A549 (cell line): ENCODE results near the gene SAT1. TPM values are rescaled to one million over a fixed set of nuclear protein-coding genes. Genes with fewer than 3 reads are reported as not detected.
A peak's percentile ranks its signal among the peaks of the same experiment; 100 is the strongest.

Experiments
- ATAC-seq, 2 experiments: fragments of 200-7000 bp in 1 of 2; fragments of >200 bp in 1 of 2; cut with Nextera tagmentation in 1 of 2; cut with Tn5 transposase in 1 of 2; 3 replicates each; pipeline versions ENCODE4 v1.8.0 to v1.9.1; 2018 to 2020; ENCODE audit warnings: mild to moderate bottlenecking in 1 of 2, moderate library complexity in 1 of 2
- CTCF ChIA-PET: fragments of 300-600 bp; sonication (Branson Sonifier 250); formaldehyde crosslinking; extraction: SDS; loops from one replicate; lab custom pipeline; 2021; ENCODE audit warnings: antibody characterized with exemption, inconsistent platforms; lab: Yijun Ruan, JAX
- POLR2A ChIA-PET: fragments of 350-600 bp; formaldehyde crosslinking; extraction: SDS; loops from one replicate; lab custom pipeline; 2021; ENCODE audit warnings: antibody characterized with exemption, inconsistent platforms; lab: Yijun Ruan, JAX
- DNase-seq, 2 experiments: peaks; one replicate each; pipeline versions ENCODE4 v3.0.0 to v3.0.0-alpha.2; 2011 to 2016; ENCODE audit warnings: low read depth in 1 of 2, low spot score in 1 of 2
- FAIRE-seq: peaks from 2 replicates; lab custom pipeline; 2011; peaks lifted over from hg19 to GRCh38; lab: Jason Lieb, UNC
- H3K27ac ChIP-seq, 2 experiments: fragments of >200 bp; sonication (Bioruptor Twin); formaldehyde crosslinking; 3 replicates each; pipeline ENCODE4 v1.5.1; 2016 to 2017
- H3K4me1 ChIP-seq: fragments of >200 bp; sonication (Bioruptor Twin); formaldehyde crosslinking; 3 replicates; pipeline ENCODE4 v1.6.1; 2016
- H3K4me2 ChIP-seq: fragments of >200 bp; sonication (Bioruptor Twin); formaldehyde crosslinking; 3 replicates; pipeline ENCODE4 v1.6.1; 2016
- H3K4me3 ChIP-seq: fragments of >200 bp; sonication (Bioruptor Twin); formaldehyde crosslinking; 3 replicates; pipeline ENCODE4 v1.5.1; 2016
- H3K9me3 ChIP-seq: fragments of >200 bp; sonication (Bioruptor Twin); formaldehyde crosslinking; 3 replicates; pipeline ENCODE4 v1.6.1; 2016
- BCL3 ChIP-seq: fragments of >200 bp; sonication (Bioruptor Twin); formaldehyde crosslinking; IDR thresholded peaks from 3 replicates; pipeline ENCODE4 v1.6.1; 2016
- BHLHE40 ChIP-seq: IDR thresholded peaks from 2 replicates; pipeline ENCODE4 v1.6.1; 2012; ENCODE audit warnings: low read depth, low read length, inconsistent platforms
- CBX8 ChIP-seq: fragments of 200-600 bp; sonication (generic); IDR thresholded peaks from 2 replicates; pipeline ENCODE4 v1.6.1; 2016
- EHMT2 ChIP-seq: fragments of 200-600 bp; sonication (generic); IDR thresholded peaks from 2 replicates; pipeline ENCODE4 v1.6.1; 2016; ENCODE audit warnings: antibody characterized with exemption, low read depth, mild to moderate bottlenecking, moderate library complexity
- FOSB ChIP-seq: fragments of 250-450 bp; sonication (Bioruptor Pico); IDR thresholded peaks from 2 replicates; pipeline ENCODE4 v1.5.0; 2020; ENCODE audit warnings: mild to moderate bottlenecking, moderate library complexity
- FOSL2 ChIP-seq, 2 experiments: fragments of 450-650 bp in 1 of 2; fragments of >200 bp in 1 of 2; sonication (Bioruptor Twin) in 1 of 2; formaldehyde crosslinking; IDR thresholded peaks; 2 replicates each; pipeline versions ENCODE4 v1.5.0 to v1.6.1; 2016 to 2020; ENCODE audit warnings: mild to moderate bottlenecking in 1 of 2, moderate library complexity in 1 of 2
- GATA3 ChIP-seq: IDR thresholded peaks from 2 replicates; pipeline ENCODE4 v1.6.1; 2012; ENCODE audit warnings: borderline replicate concordance
- HEYL ChIP-seq: fragments of 250-450 bp; sonication (Bioruptor Pico); IDR thresholded peaks from 2 replicates; pipeline ENCODE4 v1.8.0; 2021; ENCODE audit warnings: mild to moderate bottlenecking, moderate library complexity
- HMGXB4 ChIP-seq: fragments of 250-450 bp; sonication (Bioruptor Pico); IDR thresholded peaks from 2 replicates; pipeline ENCODE4 v1.5.0; 2021; ENCODE audit warnings: mild to moderate bottlenecking, moderate library complexity, borderline replicate concordance
- HOXA7 ChIP-seq: fragments of 250-450 bp; sonication (Bioruptor Pico); IDR thresholded peaks from 2 replicates; pipeline ENCODE4 v1.5.0; 2020; ENCODE audit warnings: mild to moderate bottlenecking, moderate library complexity
- JUN ChIP-seq, 2 experiments: fragments of >200 bp; sonication (Bioruptor Twin); formaldehyde crosslinking; IDR thresholded peaks; 2 replicates in 1 of 2; 3 replicates in 1 of 2; pipeline ENCODE4 v1.6.1; 2016 to 2017
- KDM1A ChIP-seq: fragments of 200-600 bp; sonication (generic); IDR thresholded peaks from 2 replicates; pipeline ENCODE4 v1.6.1; 2016; ENCODE audit warnings: low read depth, mild to moderate bottlenecking
- MAFK ChIP-seq: fragments of 450-650 bp; IDR thresholded peaks from 2 replicates; pipeline ENCODE4 v1.6.1; 2014; ENCODE audit not compliant: partially characterized antibody
- MAZ ChIP-seq: fragments of 150-350 bp; IDR thresholded peaks from 2 replicates; pipeline ENCODE4 v1.6.1; 2014; ENCODE audit warnings: antibody characterized with exemption, low read depth, low read length, borderline replicate concordance
- MYC ChIP-seq: IDR thresholded peaks from 2 replicates; pipeline ENCODE4 v1.6.1; 2012; ENCODE audit warnings: mild to moderate bottlenecking, inconsistent platforms, low read length, improper control_type of control experiment, borderline replicate concordance
- NPAS2 ChIP-seq: fragments of 250-450 bp; sonication (Bioruptor Pico); IDR thresholded peaks from 2 replicates; pipeline ENCODE4 v1.8.0; 2022; ENCODE audit warnings: mild to moderate bottlenecking, moderate library complexity, borderline replicate concordance
- NR3C1 ChIP-seq: fragments of >200 bp; sonication (Bioruptor Twin); formaldehyde crosslinking; IDR thresholded peaks from 3 replicates; pipeline ENCODE4 v1.6.1; 2017
- POLR2AphosphoS2 ChIP-seq: conservative IDR thresholded peaks from 2 replicates; pipeline ENCODE4 v1.6.1; 2012; ENCODE audit warnings: low read length, improper control_type of control experiment, inconsistent platforms
- RARB ChIP-seq: fragments of 250-450 bp; sonication (Bioruptor Pico); IDR thresholded peaks from 2 replicates; pipeline ENCODE4 v1.8.0; 2021; ENCODE audit warnings: mild to moderate bottlenecking, moderate library complexity
- TFCP2L1 ChIP-seq: fragments of 250-450 bp; sonication (Bioruptor Pico); IDR thresholded peaks from 2 replicates; pipeline ENCODE4 v1.5.0; 2021; ENCODE audit warnings: mild to moderate bottlenecking
- TP53 ChIP-seq: fragments of 250-450 bp; sonication (Bioruptor Pico); IDR thresholded peaks from 2 replicates; pipeline ENCODE4 v1.5.0; 2021; ENCODE audit warnings: mild to moderate bottlenecking, moderate library complexity
- USF2 ChIP-seq: fragments of 450-650 bp; IDR thresholded peaks from 2 replicates; pipeline ENCODE4 v1.6.1; 2014; ENCODE audit warnings: antibody characterized with exemption
- ZC3H11A ChIP-seq: fragments of 450-650 bp; IDR thresholded peaks from 2 replicates; pipeline ENCODE4 v1.6.1; 2014; ENCODE audit warnings: antibody characterized with exemption, mild to moderate bottlenecking
- ZSCAN20 ChIP-seq: fragments of 250-450 bp; sonication (Bioruptor Pico); IDR thresholded peaks from 2 replicates; pipeline ENCODE4 v1.8.0; 2022; ENCODE audit warnings: mild to moderate bottlenecking, moderate library complexity
- WGBS: methylation state at CpG from one replicate; pipeline ENCODE4 v1.1.6; 2017; ENCODE audit errors: missing lambda C conversion rate; 5-methylcytosine and 5-hydroxymethylcytosine counted together
- polyA plus RNA-seq, 4 experiments: library from polyadenylated mRNA; depleted of rRNA in 3 of 4; stranded (reverse); fragments of >200 nt; fragmentation: RNase III in 1 of 4; extraction: RNeasy Plus Mini Kit Qiagen cat#74134 plus additional on column Dnase treatment in 1 of 4; gene quantifications; 2 replicates in 3 of 4; 3 replicates in 1 of 4; pipeline ENCODE4 v1.2.3, GENCODE V29; 2011 to 2017
- TF ChIP-seq, protein P1 (sequence below): IDR thresholded peaks from 2 replicates; pipeline ENCODE4 v1.6.1; 2012
- TF ChIP-seq, protein P2 (sequence below): IDR thresholded peaks from 2 replicates; pipeline ENCODE4 v1.6.1; 2012

Gene SAT1
- polyA plus RNA-seq, 2 of the 4 experiments (the other 2 are of a cell fraction) = 585 to 3,185 TPM

DNA sequence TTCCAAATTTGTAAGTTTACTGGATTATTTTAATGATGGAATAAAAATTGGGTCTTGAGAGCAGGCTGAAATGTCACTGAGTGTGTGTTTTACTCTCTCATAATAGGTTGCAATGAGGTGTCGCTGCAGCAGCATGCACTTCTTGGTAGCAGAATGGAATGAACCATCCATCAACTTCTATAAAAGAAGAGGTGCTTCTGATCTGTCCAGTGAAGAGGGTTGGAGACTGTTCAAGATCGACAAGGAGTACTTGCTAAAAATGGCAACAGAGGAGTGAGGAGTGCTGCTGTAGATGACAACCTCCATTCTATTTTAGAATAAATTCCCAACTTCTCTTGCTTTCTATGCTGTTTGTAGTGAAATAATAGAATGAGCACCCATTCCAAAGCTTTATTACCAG lies 2.6 kb downstream of the SAT1 start:
- CTCF ChIA-PET = no interaction called here
- peak overlapping the region; percentile 80 to 96 for H3K27ac ChIP-seq
- H3K9me3 ChIP-seq = no peaks in the 10 kb centered on the region
- 9% methylated on average over 2 of the region's 2 CpGs for WGBS
- peaks cover 34% of the 10 kb centered on the region for H3K4me1 ChIP-seq
- no peak for FAIRE-seq
- DNase-seq = peak in 1 of 2 experiments; percentile 51
- TF ChIP-seq KDM1A (no peak), MAFK (no peak), MYC (no peak), HOXA7 (no peak), BHLHE40 (no peak), GATA3 (no peak), TP53 (CRISPR knock-in tag) (no peak), CBX8 (no peak)
- TF ChIP-seq, protein P1, sequence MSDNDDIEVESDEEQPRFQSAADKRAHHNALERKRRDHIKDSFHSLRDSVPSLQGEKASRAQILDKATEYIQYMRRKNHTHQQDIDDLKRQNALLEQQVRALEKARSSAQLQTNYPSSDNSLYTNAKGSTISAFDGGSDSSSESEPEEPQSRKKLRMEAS = no peak
- ATAC-seq = no peak
- H3K4me2 ChIP-seq = peak overlapping the region; percentile 89
- POLR2A ChIA-PET = interaction anchor here (3.9 to 4.3 kb wide), 3 partner anchors 22 to 269 kb away, joined by 27 to 58 read pairs (median 38); partner anchors contain the start of gene EIF2S3
- peak overlapping the region; percentile 86 for H3K4me3 ChIP-seq

DNA sequence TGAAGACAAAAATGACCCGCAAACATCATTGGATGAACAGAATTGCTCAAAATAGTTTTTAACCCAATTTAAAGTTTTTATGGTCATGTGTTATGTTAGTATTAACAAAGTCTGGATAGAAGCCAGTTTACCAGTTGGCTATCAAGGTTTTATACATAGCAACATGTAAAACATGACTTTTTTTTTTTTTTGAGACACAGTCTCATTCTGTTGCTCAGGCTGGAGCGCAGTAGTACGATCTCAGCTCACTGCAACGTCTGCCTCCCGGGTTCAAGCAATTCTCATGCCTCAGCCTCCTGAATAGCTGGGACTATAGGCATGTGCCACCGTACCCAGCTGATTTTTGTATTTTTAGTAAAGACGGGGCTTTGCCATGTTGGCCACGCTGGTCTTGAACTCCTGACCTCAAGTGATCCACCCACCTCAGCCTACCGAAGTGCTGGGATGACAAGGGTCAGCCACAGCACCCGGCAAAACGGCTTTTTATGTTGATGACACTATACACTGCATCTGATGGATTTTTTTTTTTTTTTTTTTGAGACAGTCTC lies 3.4 kb downstream of the SAT1 start:
- 35% methylated on average over 11 of the region's 11 CpGs for WGBS
- Histone ChIP-seq H3K4me3 (peak overlapping the region; percentile 86), H3K4me2 (peak overlapping the region; percentile 89), H3K9me3 (no peaks in the 10 kb centered on the region), H3K27ac (peak overlapping the region; percentile 80 to 96), H3K4me1 (peaks cover 28% of the 10 kb centered on the region; the same call in 2 of the 3 replicates)
- DNase-seq (peak in 1 of 2 experiments; percentile 60), ATAC-seq (peak in 1 of 2 experiments; percentile 2; a peak in 2 of 6 replicates), FAIRE-seq (no peak)
- ChIA-PET POLR2A (interaction anchor here (1.6 to 4.3 kb wide), 2 partner anchors 13 to 115 kb away, joined by 11 to 38 read pairs; no protein-coding TSS in a partner anchor), CTCF (interaction anchor here (1.0 to 4.7 kb wide), 2 partner anchors 11 to 116 kb away, joined by 4 to 42 read pairs; no protein-coding TSS in a partner anchor)
- TF ChIP-seq HMGXB4 (CRISPR knock-in tag) = 0 out of 2 replicates have a peak, but pooled peaks have one; percentile 36
- TF ChIP-seq HEYL (CRISPR knock-in tag) = 0 out of 2 replicates have a peak, but pooled peaks have one; percentile 22
- TF ChIP-seq JUN (IDR thresholded peaks at IDR 0.05) = peak in 1 of 2 experiments; percentile 87; a peak in 4 of 5 replicates
- peak; percentile 40; the same call in 1 of the 2 replicates for TF ChIP-seq ZSCAN20
- no peak for TF ChIP-seq EHMT2
- peak; percentile 90 for TF ChIP-seq FOSB (CRISPR knock-in tag)
- peak; percentile 87; the same call in 1 of the 2 replicates for TF ChIP-seq POLR2AphosphoS2
- TF ChIP-seq BCL3 = no peak
- no peak for TF ChIP-seq FOSL2 (IDR thresholded peaks at IDR 0.05)
- peak; percentile 14 for TF ChIP-seq FOSL2 (CRISPR knock-in tag; IDR thresholded peaks at IDR 0.05)
- peak; percentile 87 for TF ChIP-seq RARB (CRISPR knock-in tag)
- TF ChIP-seq MYC = no peak
- no peak for TF ChIP-seq USF2
- TF ChIP-seq, protein P2, sequence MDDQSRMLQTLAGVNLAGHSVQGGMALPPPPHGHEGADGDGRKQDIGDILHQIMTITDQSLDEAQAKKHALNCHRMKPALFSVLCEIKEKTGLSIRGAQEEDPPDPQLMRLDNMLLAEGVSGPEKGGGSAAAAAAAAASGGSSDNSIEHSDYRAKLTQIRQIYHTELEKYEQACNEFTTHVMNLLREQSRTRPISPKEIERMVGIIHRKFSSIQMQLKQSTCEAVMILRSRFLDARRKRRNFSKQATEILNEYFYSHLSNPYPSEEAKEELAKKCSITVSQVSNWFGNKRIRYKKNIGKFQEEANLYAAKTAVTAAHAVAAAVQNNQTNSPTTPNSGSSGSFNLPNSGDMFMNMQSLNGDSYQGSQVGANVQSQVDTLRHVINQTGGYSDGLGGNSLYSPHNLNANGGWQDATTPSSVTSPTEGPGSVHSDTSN = no peak
- TF ChIP-seq NR3C1 = no peak
- no peak for TF ChIP-seq NPAS2 (CRISPR knock-in tag)
- TF ChIP-seq ZC3H11A = no peak
- peak; percentile 89; the same call in 1 of the 2 replicates for TF ChIP-seq HOXA7
- no peak for TF ChIP-seq MAZ
- peak; percentile 70; the same call in 1 of the 2 replicates for TF ChIP-seq TFCP2L1 (CRISPR knock-in tag)
